Mucosa of rectum (tissue), 2 donors: ENCODE data around the gene CD248.

Experiments used
- H3K27ac ChIP-seq, 2 donors: one replicate each; pipeline ENCODE4 v1.7.0; 2013; ENCODE audit warnings: inconsistent platforms in 2 of 2, low read depth in 2 of 2, low read length in 2 of 2
- H3K27me3 ChIP-seq, 2 donors: one replicate each; pipeline ENCODE4 v1.7.0; 2013; ENCODE audit warnings: low read length in 2 of 2; ENCODE audit not compliant: control insufficient read depth in 2 of 2, insufficient read depth in 2 of 2
- H3K36me3 ChIP-seq, 2 donors: one replicate each; pipeline ENCODE4 v1.7.0; 2013; ENCODE audit warnings: low read length in 2 of 2; ENCODE audit not compliant: control insufficient read depth in 2 of 2, insufficient read depth in 2 of 2
- H3K4me1 ChIP-seq, 2 donors: one replicate each; pipeline ENCODE4 v1.7.0; 2013; ENCODE audit warnings: low read length in 2 of 2, mild to moderate bottlenecking in 1 of 2; ENCODE audit not compliant: control insufficient read depth in 2 of 2, insufficient read depth in 2 of 2
- H3K4me3 ChIP-seq, 2 donors: one replicate each; pipeline ENCODE4 v1.7.0; 2013; ENCODE audit warnings: low read length in 2 of 2
- H3K9ac ChIP-seq, 2 donors: one replicate each; pipeline ENCODE4 v1.7.0; 2013; ENCODE audit warnings: low read length in 2 of 2, low read depth in 1 of 2, mild to moderate bottlenecking in 1 of 2
- H3K9me3 ChIP-seq, 2 donors: one replicate each; pipeline ENCODE4 v1.7.0; 2013; ENCODE audit warnings: low read length in 2 of 2; ENCODE audit not compliant: control insufficient read depth in 2 of 2
- donor health status: healthy.
- donor health status: Normal muscosa, but diverticular disease.

The CD248 gene

GRCh38 chr11:66334605-66335442 lies 18.0 kb upstream of the CD248 start:
- Histone ChIP-seq H3K9ac (peak overlapping the region; percentile 32 to 77), H3K4me1 (peaks cover 14 to 16% of the 10 kb centered on the region in 2 donors), H3K36me3 (peaks cover 5 to 27% of the 10 kb centered on the region in 2 donors), H3K27me3 (no peaks in the 10 kb centered on the region), H3K9me3 (no peaks in the 10 kb centered on the region), H3K4me3 (peak overlapping the region; percentile 72 to 74), H3K27ac (no peak overlapping the region)

GRCh38 chr11:66333896-66334604 lies 17.2 kb upstream of the CD248 start:
- H3K4me1 ChIP-seq = peaks cover 14 to 16% of the 10 kb centered on the region in 2 donors
- H3K36me3 ChIP-seq = peaks cover 4 to 19% of the 10 kb centered on the region in 2 donors
- no peak overlapping the region for H3K27ac ChIP-seq
- H3K4me3 ChIP-seq = no peak overlapping the region
- H3K27me3 ChIP-seq = no peaks in the 10 kb centered on the region
- H3K9ac ChIP-seq = no peak overlapping the region
- H3K9me3 ChIP-seq = no peaks in the 10 kb centered on the region

GRCh38 chr11:66333220-66333877 lies 16.5 kb upstream of the CD248 start:
- peaks cover 18 to 20% of the 10 kb centered on the region in 2 donors for H3K4me1 ChIP-seq
- H3K36me3 ChIP-seq = peaks cover 0 to 13% of the 10 kb centered on the region in 2 donors
- no peak overlapping the region for H3K9ac ChIP-seq
- no peak overlapping the region for H3K27ac ChIP-seq
- H3K4me3 ChIP-seq = no peak overlapping the region
- H3K9me3 ChIP-seq = no peaks in the 10 kb centered on the region
- no peaks in the 10 kb centered on the region for H3K27me3 ChIP-seq

- H3K36me3 ChIP-seq = peaks cover 0 to 13% of the 10 kb centered on the region in 2 donors
- no peaks in the 10 kb centered on the region for H3K9me3 ChIP-seq
- peaks cover 26 to 28% of the 10 kb centered on the region in 2 donors for H3K4me1 ChIP-seq
- H3K9ac ChIP-seq = no peak overlapping the region
- H3K27ac ChIP-seq = no peak overlapping the region
- H3K27me3 ChIP-seq = no peaks in the 10 kb centered on the region
- H3K4me3 ChIP-seq = no peak overlapping the region
These were observed 15.8 kb upstream of the CD248 start for GRCh38 chr11:66332371-66333219.

GRCh38 chr11:66331542-66332370 lies 14.9 kb upstream of the CD248 start:
- Histone ChIP-seq H3K36me3 (peaks cover 0 to 10% of the 10 kb centered on the region in 2 donors), H3K27me3 (no peaks in the 10 kb centered on the region), H3K4me1 (peaks cover 27 to 30% of the 10 kb centered on the region in 2 donors), H3K9me3 (no peaks in the 10 kb centered on the region), H3K9ac (no peak overlapping the region), H3K27ac (no peak overlapping the region), H3K4me3 (no peak overlapping the region)

GRCh38 chr11:66330931-66331330 lies 14.1 kb upstream of the CD248 start:
- H3K4me1 ChIP-seq = peaks cover 20 to 22% of the 10 kb centered on the region in 2 donors
- H3K9ac ChIP-seq = no peak overlapping the region
- no peak overlapping the region for H3K4me3 ChIP-seq
- H3K9me3 ChIP-seq = no peaks in the 10 kb centered on the region
- peaks cover 0 to 10% of the 10 kb centered on the region in 2 donors for H3K36me3 ChIP-seq
- H3K27me3 ChIP-seq = no peaks in the 10 kb centered on the region
- no peak overlapping the region for H3K27ac ChIP-seq

- Histone ChIP-seq H3K9ac (no peak overlapping the region), H3K27me3 (no peaks in the 10 kb centered on the region), H3K4me3 (no peak overlapping the region), H3K27ac (no peak overlapping the region), H3K4me1 (peaks cover 14 to 15% of the 10 kb centered on the region in 2 donors), H3K9me3 (no peaks in the 10 kb centered on the region), H3K36me3 (peaks cover 0 to 10% of the 10 kb centered on the region in 2 donors)
These were observed 12.4 kb upstream of the CD248 start for GRCh38 chr11:66329165-66329673.

- peak overlapping the region in 1 of 2 donors; percentile 50 for H3K4me3 ChIP-seq
- peaks cover 14 to 15% of the 10 kb centered on the region in 2 donors for H3K4me1 ChIP-seq
- H3K36me3 ChIP-seq = peaks cover 0 to 10% of the 10 kb centered on the region in 2 donors
- peak overlapping the region; percentile 2 to 14 for H3K9ac ChIP-seq
- peak overlapping the region in 1 of 2 donors; percentile 58 for H3K27ac ChIP-seq
- H3K27me3 ChIP-seq = no peaks in the 10 kb centered on the region
- no peaks in the 10 kb centered on the region for H3K9me3 ChIP-seq
These were observed 11.7 kb upstream of the CD248 start for GRCh38 chr11:66328302-66329144.
